ENCODE results near the gene IGFL3. TPM values are rescaled to one million over a fixed set of nuclear protein-coding genes. Genes with fewer than 3 reads are reported as not detected.
"Not testable (repeated sequence)": the region's sequence is repeated elsewhere in the genome, so short reads cannot be mapped to it uniquely, and the experiment has no call there.

The IGFL3 gene
- polyA plus RNA-seq, 1 donor (not counting 4 experiments of a cell fraction or from before 2014, with no cell fraction given) = 344 TPM

GRCh38 chr19:46109876-46110275, 14.6 kb downstream of the IGFL3 start:
- no peak overlapping the region for H3K9ac ChIP-seq (ENCODE audit: control insufficient read depth, extremely low read depth, insufficient read depth, low read length)
- H3K36me3 ChIP-seq (ENCODE audit: control insufficient read depth in 2 of 2, extremely low read depth in 1 of 2, insufficient read depth in 2 of 2, low read length in 2 of 2) = peaks cover 0 to 4% of the 10 kb centered on the region in 2 experiments
- no peak overlapping the region for H3K4me3 ChIP-seq (ENCODE audit: control insufficient read depth in 2 of 3, extremely low read depth in 1 of 3, insufficient read depth in 2 of 3, low read depth in 1 of 3, low read length in 3 of 3)
- H3K27me3 ChIP-seq (ENCODE audit: control insufficient read depth, extremely low read depth, insufficient read depth, low read length) = no peaks in the 10 kb centered on the region
- no peaks in the 10 kb centered on the region for H3K79me2 ChIP-seq (ENCODE audit: control insufficient read depth, insufficient read depth, low read length)
- H2AFZ ChIP-seq (ENCODE audit: control insufficient read depth, low read length) = peak overlapping the region; percentile 13
- H3K9me1 ChIP-seq (ENCODE audit: control insufficient read depth, extremely low read depth, insufficient read depth, low read length) = no peaks in the 10 kb centered on the region
- H3K27ac ChIP-seq (ENCODE audit: control insufficient read depth, insufficient read depth, low read length) = peak overlapping the region; percentile 1
- no peak overlapping the region for H3K4me2 ChIP-seq (ENCODE audit: control insufficient read depth, extremely low read depth, insufficient read depth, low read depth, low read length)
- DNase-seq (ENCODE audit: low read depth, low spot score) (no peak), FAIRE-seq (peak; percentile 84)
- no peak for TF ChIP-seq EZH2 (IDR thresholded peaks at IDR 0.05; ENCODE audit: low read length)
- TF ChIP-seq, protein P1, sequence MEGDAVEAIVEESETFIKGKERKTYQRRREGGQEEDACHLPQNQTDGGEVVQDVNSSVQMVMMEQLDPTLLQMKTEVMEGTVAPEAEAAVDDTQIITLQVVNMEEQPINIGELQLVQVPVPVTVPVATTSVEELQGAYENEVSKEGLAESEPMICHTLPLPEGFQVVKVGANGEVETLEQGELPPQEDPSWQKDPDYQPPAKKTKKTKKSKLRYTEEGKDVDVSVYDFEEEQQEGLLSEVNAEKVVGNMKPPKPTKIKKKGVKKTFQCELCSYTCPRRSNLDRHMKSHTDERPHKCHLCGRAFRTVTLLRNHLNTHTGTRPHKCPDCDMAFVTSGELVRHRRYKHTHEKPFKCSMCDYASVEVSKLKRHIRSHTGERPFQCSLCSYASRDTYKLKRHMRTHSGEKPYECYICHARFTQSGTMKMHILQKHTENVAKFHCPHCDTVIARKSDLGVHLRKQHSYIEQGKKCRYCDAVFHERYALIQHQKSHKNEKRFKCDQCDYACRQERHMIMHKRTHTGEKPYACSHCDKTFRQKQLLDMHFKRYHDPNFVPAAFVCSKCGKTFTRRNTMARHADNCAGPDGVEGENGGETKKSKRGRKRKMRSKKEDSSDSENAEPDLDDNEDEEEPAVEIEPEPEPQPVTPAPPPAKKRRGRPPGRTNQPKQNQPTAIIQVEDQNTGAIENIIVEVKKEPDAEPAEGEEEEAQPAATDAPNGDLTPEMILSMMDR (optimal IDR thresholded peaks at IDR 0.05 in 1 of 3, IDR thresholded peaks at IDR 0.05 in 1 of 3, conservative IDR thresholded peaks at IDR 0.05 in 1 of 3; ENCODE audit: extremely low read depth in 1 of 3, insufficient read depth in 2 of 3, low read length in 3 of 3) = no peak
- H3K4me1 ChIP-seq (ENCODE audit: control insufficient read depth, extremely low read depth, insufficient read depth, low read length) = peaks cover 21% of the 10 kb centered on the region
- dilution Hi-C loops (cut with MboI; ENCODE audit: extremely low pct_ligation_motif_present, low sequenced_read_pairs) = no loop called here
- H4K20me1 ChIP-seq (ENCODE audit: control insufficient read depth, extremely low read depth, insufficient read depth, low read length) = no peaks in the 10 kb centered on the region
- H3K9me3 ChIP-seq (ENCODE audit: control insufficient read depth, low read depth, low read length) = no peaks in the 10 kb centered on the region

- DNase-seq (ENCODE audit: low read depth, low spot score) = no peak
Measured at GRCh38 chr19:46107371-46107770, 17.1 kb downstream of the IGFL3 start.

GRCh38 chr19:46102333-46102732, 22.2 kb downstream of the IGFL3 start:
- H3K27me3 ChIP-seq (ENCODE audit: control insufficient read depth, extremely low read depth, insufficient read depth, low read length); H3K4me2 ChIP-seq (ENCODE audit: control insufficient read depth, extremely low read depth, insufficient read depth, low read depth, low read length); H3K9me3 ChIP-seq (ENCODE audit: control insufficient read depth, low read depth, low read length); FAIRE-seq; H3K4me3 ChIP-seq (ENCODE audit: control insufficient read depth in 2 of 3, extremely low read depth in 1 of 3, insufficient read depth in 2 of 3, low read depth in 1 of 3, low read length in 3 of 3); H3K27ac ChIP-seq (ENCODE audit: control insufficient read depth, insufficient read depth, low read length); H3K9ac ChIP-seq (ENCODE audit: control insufficient read depth, extremely low read depth, insufficient read depth, low read length); H2AFZ ChIP-seq (ENCODE audit: control insufficient read depth, low read length); H3K4me1 ChIP-seq (ENCODE audit: control insufficient read depth, extremely low read depth, insufficient read depth, low read length); H4K20me1 ChIP-seq (ENCODE audit: control insufficient read depth, extremely low read depth, insufficient read depth, low read length); H3K36me3 ChIP-seq (ENCODE audit: control insufficient read depth in 2 of 2, extremely low read depth in 1 of 2, insufficient read depth in 2 of 2, low read length in 2 of 2); H3K79me2 ChIP-seq (ENCODE audit: control insufficient read depth, insufficient read depth, low read length); dilution Hi-C loops (cut with MboI; ENCODE audit: extremely low pct_ligation_motif_present, low sequenced_read_pairs); DNase-seq (ENCODE audit: low read depth, low spot score); H3K9me1 ChIP-seq (ENCODE audit: control insufficient read depth, extremely low read depth, insufficient read depth, low read length): not testable (repeated sequence)

More at GRCh38 chr19:46107371-46107770, 17.1 kb downstream of the IGFL3 start:
- Histone ChIP-seq H3K79me2 (ENCODE audit: control insufficient read depth, insufficient read depth, low read length) (no peaks in the 10 kb centered on the region), H3K27ac (ENCODE audit: control insufficient read depth, insufficient read depth, low read length) (no peak overlapping the region), H2AFZ (ENCODE audit: control insufficient read depth, low read length) (no peak overlapping the region), H3K4me2 (ENCODE audit: control insufficient read depth, extremely low read depth, insufficient read depth, low read depth, low read length) (no peak overlapping the region), H3K4me3 (ENCODE audit: control insufficient read depth in 2 of 3, extremely low read depth in 1 of 3, insufficient read depth in 2 of 3, low read depth in 1 of 3, low read length in 3 of 3) (no peak overlapping the region), H3K36me3 (ENCODE audit: control insufficient read depth in 2 of 2, extremely low read depth in 1 of 2, insufficient read depth in 2 of 2, low read length in 2 of 2) (peaks cover 0 to 2% of the 10 kb centered on the region in 2 experiments), H3K9me3 (ENCODE audit: control insufficient read depth, low read depth, low read length) (peaks cover 2% of the 10 kb centered on the region), H3K9ac (ENCODE audit: control insufficient read depth, extremely low read depth, insufficient read depth, low read length) (no peak overlapping the region), H3K4me1 (ENCODE audit: control insufficient read depth, extremely low read depth, insufficient read depth, low read length) (peaks cover 17% of the 10 kb centered on the region), H3K9me1 (ENCODE audit: control insufficient read depth, extremely low read depth, insufficient read depth, low read length) (no peaks in the 10 kb centered on the region), H3K27me3 (ENCODE audit: control insufficient read depth, extremely low read depth, insufficient read depth, low read length) (no peaks in the 10 kb centered on the region), H4K20me1 (ENCODE audit: control insufficient read depth, extremely low read depth, insufficient read depth, low read length) (no peaks in the 10 kb centered on the region)
- no peak for TF ChIP-seq EZH2 (IDR thresholded peaks at IDR 0.05; ENCODE audit: low read length)
- TF ChIP-seq, protein P1 (optimal IDR thresholded peaks at IDR 0.05 in 1 of 3, IDR thresholded peaks at IDR 0.05 in 1 of 3, conservative IDR thresholded peaks at IDR 0.05 in 1 of 3; ENCODE audit: extremely low read depth in 1 of 3, insufficient read depth in 2 of 3, low read length in 3 of 3) = no peak
- FAIRE-seq = no peak
- dilution Hi-C loops (cut with MboI; ENCODE audit: extremely low pct_ligation_motif_present, low sequenced_read_pairs) = no loop called here

Data from keratinocyte (primary cell).